ENCODE data around the gene SDK1.
"Not testable (repeated sequence)": the region's sequence is repeated elsewhere in the genome, so short reads cannot be mapped to it uniquely, and the experiment has no call there.

The SDK1 gene

GRCh38 chr7:3931843-3932242, 630.8 kb downstream of the SDK1 start:
- H3K4me3 ChIP-seq (ENCODE audit: low read depth, low read length), result no peak overlapping the region
- TF ChIP-seq, protein P1, sequence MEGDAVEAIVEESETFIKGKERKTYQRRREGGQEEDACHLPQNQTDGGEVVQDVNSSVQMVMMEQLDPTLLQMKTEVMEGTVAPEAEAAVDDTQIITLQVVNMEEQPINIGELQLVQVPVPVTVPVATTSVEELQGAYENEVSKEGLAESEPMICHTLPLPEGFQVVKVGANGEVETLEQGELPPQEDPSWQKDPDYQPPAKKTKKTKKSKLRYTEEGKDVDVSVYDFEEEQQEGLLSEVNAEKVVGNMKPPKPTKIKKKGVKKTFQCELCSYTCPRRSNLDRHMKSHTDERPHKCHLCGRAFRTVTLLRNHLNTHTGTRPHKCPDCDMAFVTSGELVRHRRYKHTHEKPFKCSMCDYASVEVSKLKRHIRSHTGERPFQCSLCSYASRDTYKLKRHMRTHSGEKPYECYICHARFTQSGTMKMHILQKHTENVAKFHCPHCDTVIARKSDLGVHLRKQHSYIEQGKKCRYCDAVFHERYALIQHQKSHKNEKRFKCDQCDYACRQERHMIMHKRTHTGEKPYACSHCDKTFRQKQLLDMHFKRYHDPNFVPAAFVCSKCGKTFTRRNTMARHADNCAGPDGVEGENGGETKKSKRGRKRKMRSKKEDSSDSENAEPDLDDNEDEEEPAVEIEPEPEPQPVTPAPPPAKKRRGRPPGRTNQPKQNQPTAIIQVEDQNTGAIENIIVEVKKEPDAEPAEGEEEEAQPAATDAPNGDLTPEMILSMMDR (IDR thresholded peaks at IDR 0.05; ENCODE audit: insufficient read depth, low read depth, low read length, missing control alignments), result no peak
- no peak for DNase-seq (ENCODE audit: low read depth)

DNA sequence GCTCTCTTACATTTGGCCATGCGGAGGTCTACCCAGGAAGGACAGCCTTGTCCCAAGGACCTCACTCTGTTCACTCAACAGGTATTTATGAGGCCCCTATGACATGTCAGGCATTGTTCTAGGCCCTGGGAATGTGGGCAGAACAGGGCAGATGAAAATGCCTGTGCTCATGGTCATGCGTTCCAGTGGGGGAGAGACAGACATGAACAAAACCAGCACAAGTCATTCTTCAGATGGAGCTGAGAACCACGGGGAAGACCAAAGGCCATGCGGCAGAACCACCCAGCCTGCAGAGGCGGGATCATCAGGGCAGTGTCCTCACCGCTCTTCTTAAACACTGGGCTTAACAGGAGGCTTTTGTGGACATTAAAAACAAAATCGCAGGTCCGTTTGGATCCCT, 636.1 kb downstream of the SDK1 start:
- TF ChIP-seq, protein P1 (IDR thresholded peaks at IDR 0.05; ENCODE audit: insufficient read depth, low read depth, low read length, missing control alignments), result no peak
- no peak overlapping the region for H3K4me3 ChIP-seq (ENCODE audit: low read depth, low read length)
- DNase-seq (ENCODE audit: low read depth), result no peak

DNA sequence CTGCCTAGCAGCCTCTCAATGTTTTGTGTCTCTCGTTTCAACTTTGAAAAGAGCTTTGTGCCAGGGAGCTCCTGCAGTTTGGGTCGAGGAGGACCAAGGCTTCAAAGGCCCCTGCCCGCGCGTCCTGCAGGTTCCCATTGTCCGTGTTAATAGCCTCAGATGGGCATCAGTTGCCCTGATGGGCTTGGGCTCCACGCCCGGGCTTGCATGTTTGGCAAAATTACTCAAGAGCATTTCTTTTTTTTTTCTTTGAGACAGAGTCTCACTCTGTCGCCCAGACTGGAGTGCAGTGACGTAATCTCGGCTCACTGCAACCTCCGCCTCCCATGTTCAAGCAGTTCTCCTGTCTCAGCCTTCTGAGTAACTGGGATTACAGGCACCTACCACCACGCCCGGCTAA, 636.6 kb downstream of the SDK1 start:
- no peak overlapping the region for H3K4me3 ChIP-seq (ENCODE audit: low read depth, low read length)
- TF ChIP-seq, protein P1 (IDR thresholded peaks at IDR 0.05; ENCODE audit: insufficient read depth, low read depth, low read length, missing control alignments), result no peak
- DNase-seq (ENCODE audit: low read depth), result no peak

GRCh38 chr7:3941706-3942105, 640.7 kb downstream of the SDK1 start:
- not testable (repeated sequence) for H3K4me3 ChIP-seq (ENCODE audit: low read depth, low read length); DNase-seq (ENCODE audit: low read depth)

- no peak overlapping the region for H3K4me3 ChIP-seq (ENCODE audit: low read depth, low read length)
- DNase-seq (ENCODE audit: low read depth), result no peak
- TF ChIP-seq, protein P1 (IDR thresholded peaks at IDR 0.05; ENCODE audit: insufficient read depth, low read depth, low read length, missing control alignments), result no peak
Measured at GRCh38 chr7:3942276-3942675, 641.2 kb downstream of the SDK1 start.

- no peak for DNase-seq (ENCODE audit: low read depth)
- no peak overlapping the region for H3K4me3 ChIP-seq (ENCODE audit: low read depth, low read length)
Measured at GRCh38 chr7:3942816-3943745, 642.0 kb downstream of the SDK1 start.

DNA sequence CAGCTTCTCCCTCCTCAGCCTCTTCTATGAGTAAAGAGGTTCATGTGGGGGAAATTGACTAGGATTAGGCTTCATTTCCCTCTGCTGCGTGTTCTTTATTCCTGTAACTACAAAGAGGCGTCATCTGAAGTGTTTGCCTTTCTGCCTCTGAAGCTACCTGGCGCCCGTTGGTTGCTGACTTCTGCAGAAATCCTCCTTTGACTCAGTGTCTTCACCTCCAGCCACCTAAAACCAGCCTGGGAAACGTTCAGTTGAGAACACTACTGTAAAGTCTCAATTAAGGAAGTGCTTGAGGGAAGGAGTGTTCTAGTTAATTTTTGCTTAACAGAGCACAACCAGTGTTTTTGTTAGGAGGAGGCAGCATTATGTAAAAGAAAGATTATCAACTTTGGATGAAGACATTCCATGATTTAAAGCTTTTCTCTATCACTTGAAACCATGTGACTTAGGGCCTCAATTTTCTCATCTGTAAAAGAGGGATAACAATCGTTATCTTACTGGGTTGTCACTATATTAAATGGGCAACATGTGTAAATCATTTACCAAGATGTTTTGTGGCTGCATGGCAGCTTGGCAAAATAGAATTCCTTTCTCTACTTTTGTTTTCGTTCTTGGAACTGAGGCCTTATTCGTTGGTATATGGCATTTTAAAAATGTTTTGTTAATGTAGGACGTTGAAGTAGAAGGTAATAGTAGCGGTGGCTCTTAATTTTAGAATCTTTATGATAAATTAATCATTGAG, 642.9 kb downstream of the SDK1 start:
- no peak for DNase-seq (ENCODE audit: low read depth)
- TF ChIP-seq, protein P1 (IDR thresholded peaks at IDR 0.05; ENCODE audit: insufficient read depth, low read depth, low read length, missing control alignments), result no peak

More at GRCh38 chr7:3942816-3943745, 642.0 kb downstream of the SDK1 start:
- TF ChIP-seq, protein P1 (IDR thresholded peaks at IDR 0.05; ENCODE audit: insufficient read depth, low read depth, low read length, missing control alignments), result no peak

More for the DNA sequence above, 642.9 kb downstream of the SDK1 start:
- no peak overlapping the region for H3K4me3 ChIP-seq (ENCODE audit: low read depth, low read length)
